Measurements from ENCODE around the gene CYFIP2. TPM values are rescaled to one million over a fixed set of nuclear protein-coding genes. Genes with fewer than 3 reads are reported as not detected.

CYFIP2 gene
- total and polyA plus RNA-seq, 2 of the 8 experiments (the other 6 are each of a cell fraction or from before 2014, with no cell fraction given) = 45.1 to 80.6 TPM

GRCh38 chr5:157221959-157222358 is 44.0 kb upstream of the CYFIP2 start:
- H3K14ac ChIP-seq (ENCODE audit: insufficient read length) = no peak overlapping the region
- no peak for DNase-seq (ENCODE audit: low read depth in 1 of 2, low spot score in 2 of 2)
- H3K4me1 ChIP-seq (replicated peaks in 1 of 4; ENCODE audit: control insufficient read depth in 3 of 4, insufficient read depth in 4 of 4, low read length in 3 of 4) = no peaks in the 10 kb centered on the region
- H3K36me3 ChIP-seq (ENCODE audit: control insufficient read depth in 2 of 4, insufficient read depth in 4 of 4, low read length in 3 of 4) = no peaks in the 10 kb centered on the region
- no peak overlapping the region for H4K91ac ChIP-seq (replicated peaks; ENCODE audit: insufficient read length, low read length)
- no peaks in the 10 kb centered on the region; the same call in 1 of the 2 replicates for H3K79me1 ChIP-seq (ENCODE audit: low read depth, low read length)
- no peak overlapping the region for H2AK5ac ChIP-seq (ENCODE audit: low read depth, low read length)
- no peak overlapping the region for H2BK12ac ChIP-seq (ENCODE audit: low read depth, low read length)
- H2BK120ac ChIP-seq (replicated peaks; ENCODE audit: low read depth, low read length) = no peak overlapping the region
- H3K23me2 ChIP-seq (ENCODE audit: low read depth, low read length) = no peaks in the 10 kb centered on the region
- H3K9me3 ChIP-seq (ENCODE audit: insufficient read depth in 2 of 2, low read depth in 1 of 2, low read length in 1 of 2) = no peaks in the 10 kb centered on the region
- no peak overlapping the region for H3K18ac ChIP-seq (ENCODE audit: extremely low read depth, low read length)
- H4K8ac ChIP-seq (ENCODE audit: extremely low read depth, insufficient read depth, low read length) = no peak overlapping the region
- no peaks in the 10 kb centered on the region for H3K27me3 ChIP-seq (replicated peaks in 1 of 4; ENCODE audit: control insufficient read depth in 3 of 4, extremely low read depth in 1 of 4, insufficient read depth in 3 of 4, low read length in 3 of 4)
- no peak overlapping the region for H3K9ac ChIP-seq (replicated peaks in 1 of 4; ENCODE audit: extremely low read depth in 1 of 4, low read depth in 3 of 4, low read length in 3 of 4)
- no peak overlapping the region for H3K4ac ChIP-seq (replicated peaks; ENCODE audit: insufficient read length, low read depth, low read length)
- H4K5ac ChIP-seq (ENCODE audit: insufficient read length, low read depth, low read length) = no peak overlapping the region
- no peak overlapping the region for H3K27ac ChIP-seq (ENCODE audit: low read depth, low read length)
- H3K4me2 ChIP-seq (ENCODE audit: insufficient read depth in 1 of 2, low read depth in 2 of 2, low read length in 2 of 2) = no peak overlapping the region
- ChIA-PET CTCF (ENCODE audit: partially characterized antibody) (interaction anchor here (0.6 to 1.6 kb wide), 5 partner anchors 14 to 542 kb away, joined by 3 to 4 read pairs (median 3); no protein-coding TSS in a partner anchor), POLR2A (ENCODE audit: partially characterized antibody) (no interaction called here)
- TF ChIP-seq SIX5 (IDR thresholded peaks at IDR 0.05; ENCODE audit: low read depth, low read length) = no peak
- no peak for TF ChIP-seq RXRA (IDR thresholded peaks at IDR 0.05; ENCODE audit: insufficient read depth, low read depth, low read length)
- TF ChIP-seq EP300 (IDR thresholded peaks at IDR 0.05; ENCODE audit: borderline replicate concordance in 1 of 2, low read depth in 2 of 2, low read length in 2 of 2) = no peak
- no peak for TF ChIP-seq RAD21 (IDR thresholded peaks at IDR 0.05 in 1 of 2, conservative IDR thresholded peaks at IDR 0.05 in 1 of 2; ENCODE audit: low read depth in 2 of 2, low read length in 2 of 2)
- no peak for TF ChIP-seq POLR2AphosphoS5 (IDR thresholded peaks at IDR 0.05; ENCODE audit: low read depth, low read length)
- H3K79me2 ChIP-seq (ENCODE audit: control insufficient read depth in 1 of 2, insufficient read depth in 2 of 2, low read length in 2 of 2) = no peaks in the 10 kb centered on the region
- H2AFZ ChIP-seq (ENCODE audit: low read length) = no peak overlapping the region
- no peak overlapping the region for H3K56ac ChIP-seq (replicated peaks; ENCODE audit: insufficient read length, low read depth, low read length)
- no peaks in the 10 kb centered on the region for H4K20me1 ChIP-seq (replicated peaks in 1 of 2; ENCODE audit: control insufficient read depth in 1 of 2, insufficient read depth in 2 of 2, low read length in 2 of 2)
- no peak for FAIRE-seq
- no peak overlapping the region for H2BK15ac ChIP-seq (ENCODE audit: low read length)
- no peak overlapping the region for H2BK20ac ChIP-seq (ENCODE audit: low read length)
- 96% methylated on average over 5 of the region's 5 CpGs; no CpG with 5 or more reads in 1 of the 2 experiments for WGBS, 2 experiments (ENCODE audit: extremely low coverage in 1 of 2, insufficient coverage in 1 of 2, insufficient read length in 1 of 2, insufficient replicate concordance in 2 of 2, low coverage in 1 of 2, low lambda C conversion rate in 2 of 2, missing lambda C conversion rate in 1 of 2)
- no peak overlapping the region for H2BK5ac ChIP-seq (ENCODE audit: low read depth, low read length)
- no peak overlapping the region for H3K4me3 ChIP-seq (ENCODE audit: extremely low read depth in 1 of 4, insufficient read depth in 2 of 4, low read depth in 3 of 4, low read length in 4 of 4)
- no peak overlapping the region for H3K23ac ChIP-seq (ENCODE audit: insufficient read length)

All from H1 (cell line).